RPMI8226 (cell line): ENCODE results near the gene HADH.
"Not testable (repeated sequence)": the region's sequence is repeated elsewhere in the genome, so short reads cannot be mapped to it uniquely, and the experiment has no call there.

ENCODE experiments used
- DNase-seq: peaks from one replicate; pipeline ENCODE4 v3.0.0-alpha.2; 2015

HADH gene

DNA sequence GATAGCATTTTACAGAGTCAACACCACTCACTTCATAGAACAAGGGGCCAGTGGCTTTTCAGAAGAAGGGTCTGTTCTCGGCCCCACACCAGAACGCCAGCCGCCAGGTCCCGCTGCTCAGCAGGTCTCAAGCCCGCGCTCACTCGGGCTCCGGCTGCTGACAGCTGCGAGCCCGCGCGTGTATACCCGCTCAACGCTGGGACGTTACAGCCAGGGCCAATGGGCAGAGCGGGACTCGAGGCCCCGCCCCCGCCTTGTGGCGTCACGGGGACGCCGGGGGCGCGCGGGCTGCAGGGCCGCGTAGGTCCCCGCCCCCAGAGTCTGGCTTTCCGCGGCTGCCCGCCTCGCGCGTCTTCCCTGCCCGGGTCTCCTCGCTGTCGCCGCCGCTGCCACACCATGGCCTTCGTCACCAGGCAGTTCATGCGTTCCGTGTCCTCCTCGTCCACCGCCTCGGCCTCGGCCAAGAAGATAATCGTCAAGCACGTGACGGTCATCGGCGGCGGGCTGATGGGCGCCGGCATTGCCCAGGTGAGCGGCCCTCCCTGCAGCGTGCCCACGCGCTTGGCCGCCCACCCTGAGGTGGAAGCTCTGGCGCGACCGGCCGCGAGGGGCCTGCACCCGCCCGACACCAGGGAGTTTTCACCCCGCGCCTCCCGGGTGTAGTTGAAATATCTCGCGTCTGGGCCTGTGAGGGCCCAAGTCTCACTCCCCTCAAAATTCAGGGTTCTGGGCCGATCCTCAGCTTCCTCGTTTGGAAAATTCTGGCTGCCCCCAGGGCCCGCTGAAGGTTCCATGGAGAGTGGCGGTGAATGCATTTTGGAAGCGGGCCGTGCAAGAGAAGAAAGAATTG is at the start of gene HADH:
HADH (plus strand) TSS at position 353 of the 850 bp plus-strand sequence; CDS start at position 397, 44 bp downstream.
- DNase-seq: peak; percentile 94

DNA sequence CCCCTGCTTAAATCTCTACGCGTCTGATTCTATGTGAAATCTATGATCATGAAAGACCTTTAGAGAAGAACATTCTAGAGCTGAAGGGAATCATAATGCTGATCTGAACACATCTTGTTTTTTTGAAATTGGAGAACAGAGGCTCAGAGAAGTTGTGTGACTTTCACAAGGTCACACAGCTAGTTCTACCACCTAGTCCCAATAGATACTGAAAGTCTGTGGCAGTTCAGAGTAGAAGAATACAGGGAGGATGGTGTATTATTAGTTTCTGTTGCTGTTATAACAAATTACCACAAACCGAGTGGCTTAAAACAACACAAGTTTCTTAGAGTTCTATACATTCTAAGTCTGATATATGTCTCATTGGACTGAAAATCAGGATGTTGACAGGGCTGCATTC is 43.9 kb upstream of the HADH start:
- DNase-seq: no peak

DNA sequence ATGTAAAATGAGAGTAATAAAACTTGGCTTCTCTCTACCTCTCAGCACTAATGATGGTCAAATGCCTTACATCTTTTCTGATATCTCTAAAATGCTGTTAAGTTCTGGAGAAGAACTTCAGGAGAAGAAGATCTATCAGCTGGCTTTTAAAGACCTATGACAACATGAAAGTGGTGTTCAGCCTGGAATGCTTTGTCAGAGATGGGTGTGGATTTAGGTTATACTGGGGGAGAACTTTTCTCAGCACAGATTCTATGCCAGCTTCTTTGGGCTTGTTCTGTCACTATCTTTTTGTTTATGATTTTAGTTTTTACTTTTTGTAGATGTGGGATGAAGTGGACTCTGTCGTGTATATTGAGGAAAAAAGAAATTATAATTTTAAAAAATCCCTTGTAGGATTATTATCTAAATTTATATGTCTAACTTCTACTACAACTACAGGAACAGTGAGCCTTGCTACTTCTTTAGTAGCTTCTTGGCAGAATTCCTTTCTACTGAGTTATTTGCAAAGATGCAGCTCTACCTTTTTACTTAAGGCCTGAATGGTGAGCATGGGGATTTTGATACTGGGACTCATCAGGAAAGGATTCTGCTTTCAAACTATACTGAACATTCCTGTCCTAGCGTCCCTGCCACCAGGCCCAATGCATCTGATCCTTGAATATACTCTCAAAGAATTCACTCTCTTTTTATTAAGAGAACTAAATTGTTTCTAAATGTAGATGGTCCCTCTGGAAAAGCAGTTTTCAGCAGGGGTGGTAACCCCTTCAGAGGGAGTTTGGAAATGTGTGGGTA is 38.7 kb upstream of the HADH start:
- DNase-seq: no peak

DNA sequence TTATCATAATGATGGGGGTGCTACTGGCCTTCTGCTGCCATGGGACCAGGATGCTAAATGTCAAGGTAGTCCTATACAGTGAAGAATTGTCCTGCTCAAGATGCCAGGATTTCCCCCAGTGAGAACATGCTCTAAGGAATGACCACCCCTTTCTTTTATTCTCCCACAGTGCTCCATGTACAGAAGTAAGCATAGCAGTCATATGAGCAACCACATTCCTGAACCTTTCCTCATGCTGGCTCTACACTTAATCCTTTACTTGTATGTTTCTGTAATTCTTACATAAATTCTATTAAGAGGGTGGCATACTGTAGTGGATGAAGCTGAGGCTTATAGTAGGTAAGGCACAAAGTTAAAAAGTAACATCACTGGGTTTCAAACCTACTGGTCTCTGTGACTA is 38.1 kb upstream of the HADH start:
- no peak for DNase-seq

DNA sequence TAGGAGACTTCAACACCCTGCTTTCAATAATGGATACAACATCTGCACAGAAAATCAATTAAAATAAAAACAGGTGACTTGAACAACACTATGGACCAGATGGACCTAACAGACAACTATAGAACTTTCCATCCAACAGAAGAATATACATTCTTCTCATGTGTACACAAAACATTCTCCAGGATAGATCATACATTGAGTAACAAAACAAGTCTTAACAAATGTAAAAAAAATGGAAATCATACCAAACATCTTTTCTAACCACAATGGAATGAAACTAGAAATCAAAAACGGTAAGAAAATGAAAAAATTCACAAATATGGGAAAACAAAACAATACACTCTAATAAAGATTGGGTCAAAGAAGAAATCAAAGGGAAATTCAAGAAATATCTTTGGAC is 33.7 kb upstream of the HADH start:
- no peak for DNase-seq

DNA sequence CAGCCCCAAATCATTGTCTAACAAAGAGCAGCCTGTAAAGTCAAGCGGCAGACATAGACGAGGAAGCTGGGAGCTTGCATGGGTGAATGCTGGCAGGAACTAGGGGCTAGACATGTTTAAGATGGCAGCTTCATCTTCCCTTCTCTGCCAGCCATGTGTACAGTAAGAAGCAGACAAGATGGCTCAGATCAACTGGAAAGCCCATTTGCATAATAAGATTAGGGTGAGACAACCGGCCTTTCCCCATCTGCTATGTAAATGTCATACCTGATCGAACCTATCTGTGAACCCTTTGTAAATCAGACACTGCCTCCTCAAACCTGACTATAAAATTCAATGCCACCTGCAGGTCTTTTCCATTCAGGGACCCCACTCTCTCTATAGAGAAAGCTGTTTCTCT is 22.8 kb upstream of the HADH start:
- no peak for DNase-seq

DNA sequence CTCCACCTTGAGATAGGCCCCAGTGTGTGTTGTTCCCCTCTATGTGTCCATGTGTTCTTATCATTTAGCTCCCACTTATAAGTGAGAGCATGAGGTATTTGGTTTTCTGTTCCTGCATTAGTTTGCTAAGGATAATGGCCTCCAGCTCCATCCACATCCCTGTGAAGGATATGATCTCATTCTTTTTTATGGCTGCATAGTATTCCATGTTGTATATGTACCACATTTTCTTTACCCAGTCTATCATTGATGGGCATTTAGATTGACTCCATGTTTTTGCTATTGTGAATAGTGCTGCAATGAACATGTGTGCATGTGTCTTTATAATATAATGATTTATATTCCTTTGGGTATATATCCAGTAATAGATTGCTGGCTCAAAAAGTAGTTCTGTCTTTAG is 22.2 kb upstream of the HADH start:
- not testable (repeated sequence) for DNase-seq

DNA sequence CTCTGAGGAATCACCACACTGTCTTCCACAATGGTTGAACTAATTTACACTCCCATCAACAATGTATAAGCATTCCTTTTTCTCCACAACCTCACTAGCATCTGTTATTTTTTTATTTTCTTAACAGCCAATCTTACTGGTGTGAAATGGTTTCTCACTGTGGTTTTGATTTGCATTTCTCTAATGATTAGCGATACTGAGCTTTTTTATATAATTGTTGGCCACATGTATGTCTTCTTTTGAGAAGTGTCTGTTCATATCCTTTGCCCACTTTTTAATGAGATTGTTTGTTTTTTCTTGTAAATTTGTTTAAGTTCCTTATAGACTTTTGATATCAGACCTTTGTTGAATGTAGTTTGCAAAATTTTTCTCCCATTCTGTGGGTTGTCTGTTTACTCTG is 21.8 kb upstream of the HADH start:
- DNase-seq: not testable (repeated sequence)

DNA sequence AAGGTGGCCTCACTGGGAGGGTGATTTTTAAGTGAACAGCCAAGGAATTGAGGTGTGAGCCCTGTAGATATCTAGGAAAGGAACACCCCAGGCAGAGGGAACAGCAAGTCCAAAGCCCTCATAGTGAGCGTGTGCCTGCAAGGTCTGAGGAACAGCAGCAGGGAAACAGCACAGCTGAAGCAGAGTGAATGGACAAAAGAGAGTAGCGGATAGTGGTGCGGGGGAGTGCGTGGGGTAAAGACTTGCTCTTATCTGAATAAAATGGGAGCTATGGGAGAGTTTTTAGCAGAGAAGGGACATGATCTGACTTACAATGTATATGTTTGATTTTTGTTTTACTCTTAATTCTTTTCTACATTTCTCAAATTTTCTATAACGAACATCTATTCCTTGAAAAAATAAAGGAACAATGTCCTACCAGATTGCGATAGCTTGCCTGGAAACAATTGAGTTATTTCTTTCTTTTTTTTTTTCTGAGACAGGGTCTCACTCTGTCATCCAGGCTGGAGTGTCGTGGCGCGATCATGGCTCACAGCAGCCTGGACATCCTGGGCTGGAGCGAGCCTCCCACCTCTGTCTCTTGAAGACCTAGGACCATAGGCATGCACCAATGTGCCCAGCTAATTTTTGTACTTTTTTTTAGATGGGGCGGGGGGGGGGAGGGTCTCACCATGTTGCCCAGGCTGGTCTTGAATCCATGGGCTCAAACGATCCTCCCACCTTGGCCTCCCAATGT is 19.5 kb upstream of the HADH start:
- DNase-seq: no peak

DNA sequence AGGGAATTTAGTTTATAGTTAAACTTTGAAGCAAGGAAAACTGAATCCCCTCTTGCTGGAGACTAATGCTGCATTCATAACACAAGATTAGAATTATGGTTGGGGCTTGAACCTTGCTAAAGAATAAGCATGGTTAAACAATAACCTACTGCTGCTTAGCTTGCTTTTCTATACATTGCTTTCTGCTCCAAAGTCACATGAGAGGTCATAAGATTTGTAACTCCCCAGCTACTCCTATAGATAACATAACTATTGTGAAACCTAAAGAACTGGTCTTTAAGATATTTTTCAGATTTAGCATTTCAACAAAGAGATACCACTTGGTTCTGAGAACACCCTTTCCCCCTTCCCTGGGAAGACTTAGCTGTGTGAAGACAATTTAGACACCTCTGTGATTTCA is 17.1 kb upstream of the HADH start:
- DNase-seq: no peak

DNA sequence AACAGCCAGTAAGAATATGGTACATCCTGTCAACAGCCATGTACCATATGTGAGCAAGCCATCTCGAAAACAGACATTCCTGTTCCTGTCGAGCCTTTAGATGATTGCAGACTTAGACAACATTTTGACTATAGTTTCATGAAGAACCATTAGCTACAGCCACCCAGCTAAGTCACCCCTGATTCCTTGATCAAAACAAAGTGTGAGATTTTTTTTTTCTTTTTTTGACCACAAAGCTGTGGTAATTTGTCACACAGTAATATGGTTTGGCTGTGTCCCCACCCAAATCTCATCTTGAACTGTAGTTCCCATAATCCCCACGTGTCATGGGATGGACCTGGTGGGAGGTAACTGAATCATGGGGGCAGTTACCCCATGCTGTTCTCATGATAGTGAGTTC is 15.2 kb upstream of the HADH start:
- no peak for DNase-seq

DNA sequence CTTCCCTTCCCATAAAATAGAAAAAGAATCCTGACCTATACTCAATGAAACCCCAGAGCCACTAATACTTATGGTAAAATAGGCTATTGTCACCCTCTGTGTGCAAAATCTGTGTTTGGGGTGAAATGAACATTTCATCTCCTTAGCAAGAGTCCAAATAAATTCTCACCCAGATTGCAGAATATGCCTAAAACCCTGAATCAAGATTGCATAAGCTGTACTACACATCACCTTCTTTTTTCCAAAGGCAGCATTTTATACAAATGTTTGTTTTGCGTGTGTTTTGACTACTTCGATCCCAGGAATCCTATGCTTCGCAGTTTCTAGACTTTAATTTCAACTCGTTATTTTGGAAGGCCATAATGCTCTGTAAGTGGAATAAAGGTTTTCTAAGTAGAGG is 12.2 kb upstream of the HADH start:
- DNase-seq: no peak

DNA sequence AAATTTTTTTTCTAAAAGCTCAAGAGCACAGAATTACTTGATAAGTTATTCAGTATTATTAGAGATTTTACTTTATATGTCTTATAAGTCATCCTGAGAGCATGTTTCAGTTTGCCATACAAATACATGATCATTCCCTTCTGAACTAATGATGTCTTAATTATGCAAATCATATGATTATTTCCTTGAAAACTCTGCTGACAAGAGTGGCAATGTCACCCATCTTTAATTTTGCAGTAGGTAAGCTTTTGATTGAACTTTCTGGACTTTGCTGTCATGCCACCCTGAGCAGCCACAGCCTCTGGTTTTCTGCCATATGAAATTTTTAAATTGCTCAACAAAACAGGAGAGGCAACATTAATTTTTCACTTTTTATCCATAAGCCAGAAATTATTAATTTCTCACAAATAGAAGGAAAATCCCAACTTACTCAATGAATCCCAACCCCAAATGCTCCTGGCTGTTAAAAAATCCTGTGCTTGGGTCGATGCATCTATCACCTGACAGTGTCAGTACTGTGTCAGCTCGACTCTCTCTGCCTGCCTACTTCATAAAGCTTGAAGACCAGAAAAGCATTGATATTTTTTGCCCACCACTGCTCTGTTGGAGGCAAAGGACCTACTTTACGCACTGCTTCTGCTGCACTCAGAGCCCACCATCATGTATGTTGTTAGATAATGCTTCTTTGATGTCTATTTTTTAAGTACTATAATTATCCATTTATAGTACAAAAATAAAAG is 11.6 kb upstream of the HADH start:
- DNase-seq: no peak

DNA sequence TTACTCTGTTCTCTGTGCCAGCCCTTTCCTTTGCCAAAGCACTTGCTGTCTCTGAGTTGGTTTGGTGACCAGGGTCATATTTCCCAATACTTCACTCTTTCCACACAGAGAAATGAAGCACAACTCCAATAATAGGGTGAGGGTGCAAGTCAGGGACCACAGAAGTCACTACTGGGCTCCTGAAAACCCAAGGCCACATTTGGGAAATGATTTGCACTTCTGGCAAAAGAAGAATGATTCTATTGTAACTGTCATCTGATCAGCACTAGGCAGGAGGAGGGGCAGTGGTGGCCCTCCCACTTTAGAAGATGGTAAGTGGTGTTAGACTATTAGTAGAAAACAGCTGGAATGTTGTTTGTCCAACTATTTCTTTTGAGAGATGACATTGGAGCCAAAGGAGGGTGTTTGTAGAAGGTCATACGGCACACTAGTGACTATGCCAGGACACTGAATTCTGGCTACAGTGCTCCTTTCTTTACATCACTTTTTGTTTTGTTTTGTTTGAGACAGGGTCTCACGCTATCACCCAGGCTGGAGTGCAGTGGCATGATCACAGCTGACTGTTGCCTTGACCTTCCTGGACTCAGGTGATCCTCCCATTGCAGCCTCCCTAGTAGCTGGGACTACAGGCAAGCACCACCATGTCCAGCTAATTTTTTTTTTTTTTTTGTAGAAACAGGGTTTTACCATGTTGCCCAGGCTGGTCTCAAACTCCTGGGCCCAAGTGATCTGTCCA is 10.8 kb upstream of the HADH start:
- no peak for DNase-seq

DNA sequence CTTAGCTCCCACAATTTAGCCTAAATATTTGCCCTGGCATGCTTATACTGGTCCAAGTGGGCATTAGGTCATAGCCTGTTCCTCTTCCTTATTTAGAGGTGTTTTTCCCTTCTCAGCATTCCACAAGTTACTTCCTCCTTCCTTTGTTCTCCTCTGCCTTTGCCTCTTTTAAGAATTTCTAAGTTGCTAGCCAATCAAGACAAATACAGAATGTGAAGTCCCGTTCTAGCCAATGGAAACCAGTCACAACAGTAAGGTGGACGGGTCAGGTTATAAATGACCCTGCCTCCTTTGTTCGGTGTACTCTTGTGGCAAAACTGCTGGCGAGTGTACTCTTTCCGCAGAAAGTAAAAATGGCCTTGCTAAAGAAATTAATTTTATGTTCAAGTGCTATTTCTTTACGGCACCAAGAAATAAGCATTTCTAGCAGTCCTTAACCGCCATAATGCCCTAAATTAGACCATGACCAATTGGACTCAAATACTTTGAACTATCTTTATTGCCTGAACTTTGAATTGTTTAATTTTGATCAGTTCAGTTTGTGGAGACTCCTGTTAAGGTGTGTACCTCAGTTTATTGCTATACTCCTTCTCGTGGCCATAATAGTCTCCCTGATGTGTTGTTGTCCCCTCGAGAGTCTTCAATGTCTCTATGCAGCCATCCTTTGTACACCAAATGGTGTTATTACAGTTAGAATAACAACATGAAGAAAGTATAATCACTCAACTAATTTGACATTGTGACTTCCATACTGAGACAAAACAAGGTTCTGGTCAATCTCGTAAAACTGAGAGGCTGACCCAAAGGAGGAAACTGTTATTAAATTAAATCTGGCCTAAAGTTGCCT is 1.6 kb upstream of the HADH start:
- no peak for DNase-seq

DNA sequence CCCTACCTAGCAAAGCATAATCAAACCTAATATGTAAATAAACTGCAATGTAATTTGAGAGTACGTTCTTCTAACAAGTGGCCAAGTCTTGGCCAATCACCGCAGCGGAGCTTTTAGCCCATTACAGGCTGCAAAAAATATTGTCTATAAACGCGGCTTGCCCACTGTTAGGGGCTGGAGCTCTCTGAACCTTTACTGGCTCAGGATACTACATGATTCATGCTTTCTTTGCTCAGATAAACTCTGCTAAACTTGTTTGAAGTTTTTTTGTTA is 990 bp upstream of the HADH start:
- no peak for DNase-seq

DNA sequence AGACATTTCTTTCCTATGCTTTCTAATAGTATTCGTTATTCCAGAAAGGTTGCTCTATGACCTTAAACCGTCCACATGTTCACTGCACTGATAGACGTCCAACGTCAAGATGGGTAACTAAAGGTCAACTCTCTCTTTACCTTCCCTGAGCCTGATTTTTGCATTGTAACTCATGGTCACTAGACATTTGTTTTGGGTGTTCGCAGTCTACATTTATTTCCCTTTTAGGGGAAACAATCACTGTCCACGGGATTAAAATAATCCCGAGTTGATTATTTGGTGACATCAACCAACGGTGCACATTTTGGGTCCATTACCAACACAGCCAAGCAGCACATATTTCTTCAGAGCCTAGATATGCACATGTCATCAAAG is 540 bp upstream of the HADH start:
- DNase-seq: no peak

DNA sequence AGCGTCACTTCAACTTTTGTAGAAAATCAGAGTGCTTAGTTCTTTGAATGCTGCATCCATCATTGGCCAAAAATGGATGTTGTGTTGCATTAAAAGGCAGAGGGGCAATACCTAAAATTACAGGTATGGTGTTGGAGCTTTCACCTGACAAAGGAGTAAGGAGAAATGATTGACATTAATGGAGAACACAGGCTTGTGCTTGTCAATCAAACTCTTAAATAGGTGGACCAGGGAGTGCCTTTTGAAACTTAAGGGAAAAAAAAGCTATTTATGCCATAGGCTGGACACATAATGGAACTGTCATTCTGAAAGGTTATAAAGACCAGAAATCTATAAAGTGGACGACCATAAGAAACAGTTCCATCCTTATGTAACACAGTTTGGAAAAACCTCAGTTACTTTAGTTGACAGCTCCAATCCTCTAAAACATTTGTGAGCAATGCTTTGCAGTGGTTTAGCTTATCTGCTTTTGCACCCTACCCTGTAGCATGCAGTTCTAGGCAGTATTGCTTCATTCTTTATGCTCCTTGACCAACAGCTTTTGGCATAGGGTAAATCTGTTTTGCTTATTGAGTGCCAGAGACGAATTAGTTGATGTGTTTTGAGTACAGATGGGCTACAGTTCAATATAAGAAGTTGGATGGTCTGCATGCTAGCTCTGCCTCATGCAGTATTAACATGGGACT is 2.4 kb downstream of the HADH start:
- no peak for DNase-seq

DNA sequence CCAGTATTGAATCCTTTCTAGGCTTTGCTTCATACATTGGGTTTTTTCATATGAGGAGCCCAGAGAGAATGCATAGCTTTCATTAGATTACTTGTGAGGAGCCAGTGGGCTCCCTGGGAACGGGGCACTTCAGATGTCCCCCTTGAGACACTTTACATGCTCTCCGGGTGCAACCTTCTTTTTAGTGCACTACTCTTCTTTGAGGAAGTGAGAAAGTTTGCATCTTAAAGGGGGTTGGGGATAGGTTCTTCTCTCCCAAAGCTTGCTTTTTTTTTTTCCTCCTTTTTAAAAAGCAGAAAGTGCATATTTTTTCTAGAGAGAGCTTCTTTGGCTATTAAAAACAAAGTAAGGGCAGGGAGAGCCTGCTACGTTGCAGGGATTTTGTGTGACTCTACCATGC is 4.3 kb downstream of the HADH start:
- DNase-seq: peak; percentile 33

DNA sequence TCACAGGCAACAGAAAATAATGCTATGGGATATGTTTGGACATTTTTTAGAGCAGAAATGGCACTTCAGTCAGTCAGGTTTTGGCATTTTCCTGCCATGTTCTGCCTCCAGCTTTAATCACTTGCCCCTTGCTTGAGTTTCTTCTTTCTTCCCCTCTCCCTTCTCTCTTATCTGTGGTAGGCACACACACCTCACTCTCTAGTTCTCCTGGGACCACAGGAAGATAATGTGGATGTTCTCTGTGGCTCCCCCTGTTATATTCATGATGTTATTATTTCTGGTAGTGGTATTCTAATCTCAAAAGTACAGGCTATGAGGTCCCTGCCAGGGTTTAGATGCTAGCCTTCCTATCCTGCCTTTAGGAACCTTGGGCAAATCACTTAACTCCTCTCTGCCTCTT is 5.2 kb downstream of the HADH start:
- no peak for DNase-seq
